ENCODE data around the gene COTL1.

COTL1 gene

GRCh38 chr16:84657229-84657837 is 39.5 kb upstream of the COTL1 start:
- TF ChIP-seq EZH2phosphoT487 (IDR thresholded peaks at IDR 0.05; ENCODE audit: low read length): no peak
- TF ChIP-seq CTCF (IDR thresholded peaks at IDR 0.05; ENCODE audit: low read length): no peak
- Histone ChIP-seq H3K9me2 (replicated peaks; ENCODE audit: insufficient read depth, low read length) (no peaks in the 10 kb centered on the region), H4K20me1 (ENCODE audit: insufficient read depth, low read length) (no peaks in the 10 kb centered on the region), H3F3A (ENCODE audit: insufficient read depth, low read length) (no peaks in the 10 kb centered on the region), H3K9me3 (replicated peaks; ENCODE audit: insufficient read depth, low read length) (no peaks in the 10 kb centered on the region), H3K27ac (ENCODE audit: low read length) (no peak overlapping the region), H3K9ac (ENCODE audit: low read length) (no peak overlapping the region), H3K4me1 (ENCODE audit: low read length) (no peaks in the 10 kb centered on the region), H3K27me3 (replicated peaks; ENCODE audit: insufficient read depth, low read length) (no peaks in the 10 kb centered on the region), H3K79me2 (ENCODE audit: low read length) (no peaks in the 10 kb centered on the region; the same call in 1 of the 2 replicates), H3K36me3 (replicated peaks; ENCODE audit: insufficient read depth, low read length) (no peaks in the 10 kb centered on the region), H3K4me3 (ENCODE audit: low read length) (no peak overlapping the region), H3K4me2 (ENCODE audit: low read depth, low read length) (no peak overlapping the region), H2AFZ (ENCODE audit: low read length) (no peak overlapping the region)
- DNase-seq: no peak

DNA sequence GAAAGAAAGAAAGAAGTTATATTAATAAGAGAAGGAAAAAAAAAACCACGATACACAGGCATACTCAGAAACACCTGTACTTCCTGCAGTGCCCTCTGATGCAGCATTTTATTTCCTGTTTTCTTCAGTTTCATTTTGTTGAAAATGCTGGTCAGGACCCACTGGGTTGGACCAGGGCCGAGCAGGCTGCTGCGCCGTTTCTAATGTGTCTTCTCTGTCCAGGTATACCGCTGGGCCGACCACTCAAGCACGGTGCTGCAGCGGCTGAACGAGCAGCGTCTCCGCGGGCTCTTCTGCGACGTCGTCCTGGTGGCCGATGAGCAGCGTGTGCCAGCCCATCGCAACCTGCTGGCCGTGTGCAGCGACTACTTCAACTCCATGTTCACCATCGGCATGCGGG is 38.8 kb upstream of the COTL1 start:
- no peak overlapping the region for H2AFZ ChIP-seq (ENCODE audit: low read length)
- H3K27ac ChIP-seq (ENCODE audit: low read length): no peak overlapping the region
- no peaks in the 10 kb centered on the region; the same call in 1 of the 2 replicates for H3K79me2 ChIP-seq (ENCODE audit: low read length)
- H3K4me3 ChIP-seq (ENCODE audit: low read length): no peak overlapping the region
- H3K4me2 ChIP-seq (ENCODE audit: low read depth, low read length): no peak overlapping the region
- no peaks in the 10 kb centered on the region for H3K36me3 ChIP-seq (replicated peaks; ENCODE audit: insufficient read depth, low read length)
- H3K4me1 ChIP-seq (ENCODE audit: low read length): no peaks in the 10 kb centered on the region
- DNase-seq: no peak
- no peaks in the 10 kb centered on the region for H3K9me2 ChIP-seq (replicated peaks; ENCODE audit: insufficient read depth, low read length)
- no peak overlapping the region for H3K9ac ChIP-seq (ENCODE audit: low read length)
- H3F3A ChIP-seq (ENCODE audit: insufficient read depth, low read length): no peaks in the 10 kb centered on the region
- H3K27me3 ChIP-seq (replicated peaks; ENCODE audit: insufficient read depth, low read length): no peaks in the 10 kb centered on the region
- TF ChIP-seq EZH2 (optimal IDR thresholded peaks at IDR 0.05; ENCODE audit: low read depth, low read length) (no peak), EZH2phosphoT487 (IDR thresholded peaks at IDR 0.05; ENCODE audit: low read length) (no peak), CTCF (IDR thresholded peaks at IDR 0.05; ENCODE audit: low read length) (no peak)
- H3K9me3 ChIP-seq (replicated peaks; ENCODE audit: insufficient read depth, low read length): no peaks in the 10 kb centered on the region
- no peaks in the 10 kb centered on the region for H4K20me1 ChIP-seq (ENCODE audit: insufficient read depth, low read length)

DNA sequence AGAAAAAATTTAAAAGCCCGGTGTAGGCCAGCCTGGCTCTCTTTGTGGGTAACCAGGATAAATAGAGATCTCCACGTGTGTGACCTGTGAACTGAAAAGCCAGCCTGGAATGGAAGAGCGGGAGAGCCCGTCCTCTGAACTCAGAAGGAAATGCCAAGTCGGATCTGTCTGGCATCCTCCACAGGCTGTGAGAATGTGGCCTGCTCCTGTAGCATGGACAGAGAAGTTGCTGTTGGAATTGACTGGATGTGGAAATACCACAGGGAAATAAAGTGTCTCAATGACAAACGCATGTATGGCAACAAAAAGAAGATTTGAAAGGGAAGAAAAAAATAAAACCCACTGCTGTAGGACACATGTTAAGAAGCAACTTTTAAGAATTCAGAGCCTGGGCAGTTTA is 37.1 kb upstream of the COTL1 start:
- Histone ChIP-seq H3K9me3 (replicated peaks; ENCODE audit: insufficient read depth, low read length) (no peaks in the 10 kb centered on the region), H3K4me1 (ENCODE audit: low read length) (no peaks in the 10 kb centered on the region), H4K20me1 (ENCODE audit: insufficient read depth, low read length) (no peaks in the 10 kb centered on the region), H3K36me3 (replicated peaks; ENCODE audit: insufficient read depth, low read length) (no peaks in the 10 kb centered on the region), H3K9me2 (replicated peaks; ENCODE audit: insufficient read depth, low read length) (no peaks in the 10 kb centered on the region), H3K27ac (ENCODE audit: low read length) (no peak overlapping the region), H2AFZ (ENCODE audit: low read length) (no peak overlapping the region), H3K9ac (ENCODE audit: low read length) (no peak overlapping the region), H3F3A (ENCODE audit: insufficient read depth, low read length) (no peaks in the 10 kb centered on the region), H3K4me3 (ENCODE audit: low read length) (no peak overlapping the region), H3K27me3 (replicated peaks; ENCODE audit: insufficient read depth, low read length) (no peaks in the 10 kb centered on the region), H3K4me2 (ENCODE audit: low read depth, low read length) (no peak overlapping the region), H3K79me2 (ENCODE audit: low read length) (no peaks in the 10 kb centered on the region; the same call in 1 of the 2 replicates)
- TF ChIP-seq EZH2 (optimal IDR thresholded peaks at IDR 0.05; ENCODE audit: low read depth, low read length) (no peak), EZH2phosphoT487 (IDR thresholded peaks at IDR 0.05; ENCODE audit: low read length) (no peak), CTCF (IDR thresholded peaks at IDR 0.05; ENCODE audit: low read length) (no peak)
- DNase-seq: no peak
